Measurements from ENCODE around the gene NAP1L5. TPM values are rescaled to one million over a fixed set of nuclear protein-coding genes. Genes with fewer than 3 reads are reported as not detected.

The NAP1L5 gene
- total RNA-seq, 1 experiment from 2014 or later, result 1.8 TPM

GRCh38 chr4:88735564-88735963, 37.9 kb upstream of the NAP1L5 start (continued):
- TF ChIP-seq REST (IDR thresholded peaks at IDR 0.05; ENCODE audit: low read depth), result no peak

- TF ChIP-seq CTCF (IDR thresholded peaks at IDR 0.05 in 2 of 3, conservative IDR thresholded peaks at IDR 0.05 in 1 of 3; ENCODE audit: borderline replicate concordance in 1 of 3, insufficient read depth in 1 of 3, low read depth in 2 of 3, low read length in 2 of 3), result no peak
- POLR2A ChIA-PET, result no interaction called here
- Histone ChIP-seq H2AFZ (ENCODE audit: low read depth, low read length, poor library complexity, severe bottlenecking) (no peak overlapping the region), H3K36me3 (ENCODE audit: control insufficient read depth in 1 of 2, insufficient read depth in 2 of 2, low read length in 2 of 2) (peaks cover 0 to 7% of the 10 kb centered on the region in 2 experiments; a peak in 2 of 4 replicates), H3K9me2 (ENCODE audit: insufficient read depth) (no peaks in the 10 kb centered on the region), H3K79me2 (ENCODE audit: insufficient read depth, low read length) (no peaks in the 10 kb centered on the region), H4K20me1 (ENCODE audit: insufficient read depth) (no peaks in the 10 kb centered on the region), H3K4me3 (replicated peaks in 1 of 2; ENCODE audit: low read depth in 1 of 2, low read length in 2 of 2) (no peak overlapping the region), H3K9me3 (ENCODE audit: control insufficient read depth in 1 of 2, insufficient read depth in 1 of 2, low read depth in 1 of 2, low read length in 2 of 2) (no peaks in the 10 kb centered on the region), H3K27ac (ENCODE audit: low read depth, low read length) (no peak overlapping the region), H3K4me1 (ENCODE audit: control insufficient read depth in 1 of 2, insufficient read depth in 2 of 2, low read length in 2 of 2) (no peaks in the 10 kb centered on the region), H3K27me3 (ENCODE audit: insufficient read depth, low read length) (no peaks in the 10 kb centered on the region), H3K9ac (ENCODE audit: low read length) (no peak overlapping the region), H3K4me2 (ENCODE audit: low read length) (no peak overlapping the region)
- BruUV-seq (replicated peaks), result no TSS peak
- CTCF ChIA-PET, result no interaction called here
- ATAC-seq (no peak), DNase-seq (ENCODE audit: low read depth, low spot score) (no peak)
- RAD21 ChIA-PET (ENCODE audit: low non-redundant PET in 1 of 2, low total read pairs in 2 of 2, uncharacterized antibody in 2 of 2, unreplicated experiment in 2 of 2), result no interaction called here
- intact Hi-C loops (cut with micrococcal nuclease), result no loop called here
Observed at GRCh38 chr4:88734403-88734949, 36.8 kb upstream of the NAP1L5 start.

Data from HCT116 (cell line).